Activated naive CD8-positive, alpha-beta T cell treated with anti-CD3 and anti-CD28 coated beads, Interleukin-2, amount 10 ng/mL, durations not matched to agents 7 days and 5 days (primary cell): ENCODE data around the gene HIGD1A. TPM values are rescaled to one million over a fixed set of nuclear protein-coding genes. Genes with fewer than 3 reads are reported as not detected.
A peak's percentile ranks its signal among the peaks of the same experiment; 100 is the strongest.

ENCODE experiments used
- ATAC-seq: fragments of 150-1000 bp; cut with Tn5 transposase; one replicate; pipeline ENCODE4 v1.10.0; 2021; ENCODE audit warnings: low read depth, moderate library complexity
- POLR2A ChIA-PET: fragments of 350-600 bp; sonication (Branson Sonifier 250); formaldehyde crosslinking; loops from one replicate; lab custom pipeline; 2021; ENCODE audit warnings: antibody characterized with exemption; lab: Charles Lee
- DNase-seq: peaks from one replicate; pipeline ENCODE4 v3.0.0; 2021
- H3K27ac Mint-ChIP-seq: one replicate; pipeline ENCODE4 v1.8.0; 2022; ENCODE audit warnings: mild to moderate bottlenecking, mixed read lengths
- H3K27me3 Mint-ChIP-seq: one replicate; pipeline ENCODE4 v1.8.0; 2022; ENCODE audit warnings: mild to moderate bottlenecking, moderate library complexity, mixed read lengths
- H3K36me3 Mint-ChIP-seq: one replicate; pipeline ENCODE4 v1.8.0; 2021; ENCODE audit warnings: mild to moderate bottlenecking, mixed read lengths
- H3K4me1 Mint-ChIP-seq: one replicate; pipeline ENCODE4 v1.8.0; 2021; ENCODE audit warnings: mixed read lengths
- H3K4me3 Mint-ChIP-seq: one replicate; pipeline ENCODE4 v1.8.0; 2022; ENCODE audit warnings: mild to moderate bottlenecking, moderate library complexity, mixed read lengths
- H3K9me3 Mint-ChIP-seq: one replicate; pipeline ENCODE4 v1.8.0; 2021; ENCODE audit warnings: mixed read lengths
- total RNA-seq, 2 experiments: library from RNA; stranded (reverse); gene quantifications; one replicate each; pipeline ENCODE4 v1.2.3, GENCODE V29; 2021

The HIGD1A gene
- total RNA-seq, 2 experiments from 2014 or later = 40.3 to 44.5 TPM

DNA sequence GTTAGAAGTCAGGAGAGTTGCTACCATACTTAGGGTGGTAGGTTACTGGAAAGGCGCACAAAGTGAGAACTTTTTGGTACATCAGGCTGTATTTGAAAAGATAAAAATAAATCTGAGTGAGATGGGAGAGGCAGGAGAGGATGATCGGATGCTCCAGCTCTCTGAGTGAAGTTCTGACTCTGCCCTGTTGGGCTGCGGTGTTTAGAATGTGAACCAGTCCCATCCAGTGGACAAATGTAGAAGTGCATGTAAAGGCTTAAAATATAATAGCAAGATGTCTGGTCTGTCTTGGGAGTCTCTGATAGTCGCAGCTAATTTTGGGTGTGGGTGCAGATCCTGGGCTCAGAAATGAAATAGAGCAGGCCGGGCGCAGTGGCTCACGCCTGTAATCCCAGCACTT, 35.3 kb upstream of the HIGD1A start:
- Mint-ChIP-seq H3K27me3 (peaks cover 3% of the 10 kb centered on the region), H3K4me1 (peaks cover 7% of the 10 kb centered on the region), H3K4me3 (no peak overlapping the region), H3K9me3 (no peaks in the 10 kb centered on the region), H3K27ac (no peak overlapping the region), H3K36me3 (no peaks in the 10 kb centered on the region)
- DNase-seq = no peak
- POLR2A ChIA-PET = no interaction called here
- ATAC-seq = peak; percentile 94

DNA sequence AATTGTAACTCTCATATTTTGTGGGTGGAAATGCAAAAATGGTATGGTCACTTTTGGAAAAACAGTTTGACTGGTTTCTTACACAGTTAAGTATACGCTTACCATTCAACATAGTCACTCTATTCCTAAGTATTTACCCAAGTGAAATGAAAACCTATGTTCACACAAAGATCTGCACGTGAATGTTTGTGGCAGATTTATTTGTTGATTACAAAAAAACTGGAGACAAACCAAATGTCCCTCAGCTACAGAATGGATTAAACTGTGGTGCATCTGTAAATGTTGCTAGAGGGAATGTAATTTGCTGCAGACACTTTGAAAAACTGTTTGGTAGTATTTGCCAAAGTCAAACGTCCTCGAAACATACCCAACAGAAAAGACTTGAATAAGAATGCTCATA, 34.3 kb upstream of the HIGD1A start:
- Mint-ChIP-seq H3K27me3 (peaks cover 3% of the 10 kb centered on the region), H3K36me3 (no peaks in the 10 kb centered on the region), H3K9me3 (no peaks in the 10 kb centered on the region), H3K27ac (no peak overlapping the region), H3K4me3 (no peak overlapping the region), H3K4me1 (peaks cover 4% of the 10 kb centered on the region)
- POLR2A ChIA-PET = no interaction called here
- no peak for DNase-seq
- ATAC-seq = no peak

DNA sequence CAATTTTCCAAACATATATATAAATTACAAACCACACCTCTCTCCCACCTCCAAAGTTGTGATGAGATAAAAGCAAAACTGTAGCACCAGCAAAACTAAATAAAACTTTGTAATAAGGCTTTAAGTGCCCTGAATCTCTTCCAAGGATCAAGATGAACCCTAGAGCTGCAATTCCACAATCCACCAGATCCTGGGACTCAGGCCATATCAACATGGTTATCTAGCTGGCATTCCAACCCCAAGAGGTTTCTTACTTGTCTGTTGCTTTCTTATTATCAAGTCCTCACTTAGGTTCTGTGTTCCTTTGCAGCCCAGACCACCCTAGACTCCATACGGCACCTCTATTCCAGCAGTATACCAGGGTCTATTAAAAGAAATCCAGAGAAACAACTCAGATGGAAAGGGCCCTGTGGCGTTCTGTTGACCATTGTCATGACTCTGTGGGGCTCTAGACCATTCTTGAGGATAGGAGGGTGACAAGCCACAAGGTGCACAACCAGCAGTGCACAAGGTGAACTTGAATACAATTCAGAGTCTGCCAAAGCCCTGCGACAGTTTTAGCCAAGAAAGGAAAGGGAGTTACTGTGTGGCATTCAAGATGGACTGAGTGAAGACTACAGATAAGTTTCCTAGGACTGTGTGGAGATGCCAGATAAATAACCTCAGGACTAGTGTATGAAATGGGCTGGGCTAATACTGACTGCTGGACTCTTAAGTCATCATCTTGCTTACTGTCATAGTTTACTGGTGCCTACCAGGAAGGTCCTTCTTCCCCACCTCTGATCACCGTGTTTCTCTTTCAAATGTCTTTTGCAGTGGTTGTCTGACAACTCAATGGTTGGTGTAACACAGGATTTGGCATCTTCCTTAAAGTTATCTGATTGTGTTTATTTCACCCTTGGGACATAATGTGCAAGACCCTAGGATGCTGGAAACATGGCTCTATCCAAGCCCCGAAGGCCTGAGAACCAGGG, 32.1 kb upstream of the HIGD1A start:
- H3K4me1 Mint-ChIP-seq = peaks cover 7% of the 10 kb centered on the region

DNA sequence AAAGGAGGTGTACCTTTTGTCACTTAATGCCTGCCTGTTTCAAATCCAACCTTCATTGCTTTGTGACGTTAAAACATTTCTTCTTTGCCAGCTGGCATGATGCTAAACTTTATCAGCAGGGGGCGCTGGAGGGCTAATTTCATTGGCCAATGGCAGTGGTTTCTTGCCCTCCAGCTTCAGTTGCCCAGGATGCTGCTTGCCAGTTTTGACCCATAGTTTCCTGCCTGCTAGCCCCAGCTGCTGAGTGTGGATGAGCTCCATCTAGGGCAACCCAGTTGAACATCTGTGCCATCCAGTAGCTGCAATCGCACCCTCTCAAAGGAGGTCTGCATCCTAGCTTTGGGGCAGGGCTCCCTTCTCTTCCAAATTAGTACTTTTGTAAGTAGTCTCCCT, 27.0 kb upstream of the HIGD1A start:
- Mint-ChIP-seq H3K36me3 (no peaks in the 10 kb centered on the region), H3K27me3 (peaks cover 15% of the 10 kb centered on the region), H3K9me3 (no peaks in the 10 kb centered on the region), H3K4me3 (no peak overlapping the region), H3K27ac (no peak overlapping the region), H3K4me1 (peaks cover 6% of the 10 kb centered on the region)
- ATAC-seq (peak; percentile 78), DNase-seq (peak; percentile 77)
- POLR2A ChIA-PET = interaction anchor here (1.1 kb wide), 2 partner anchors 27 to 50 kb away, joined by 3 to 5 read pairs; partner anchors contain the start of gene HIGD1A

More for the DNA sequence above, 32.1 kb upstream of the HIGD1A start:
- H3K9me3 Mint-ChIP-seq = no peaks in the 10 kb centered on the region
- H3K4me3 Mint-ChIP-seq = no peak overlapping the region
- DNase-seq (no peak), ATAC-seq (no peak)
- peaks cover 3% of the 10 kb centered on the region for H3K27me3 Mint-ChIP-seq
- POLR2A ChIA-PET = no interaction called here
- H3K36me3 Mint-ChIP-seq = no peaks in the 10 kb centered on the region
- H3K27ac Mint-ChIP-seq = no peak overlapping the region

DNA sequence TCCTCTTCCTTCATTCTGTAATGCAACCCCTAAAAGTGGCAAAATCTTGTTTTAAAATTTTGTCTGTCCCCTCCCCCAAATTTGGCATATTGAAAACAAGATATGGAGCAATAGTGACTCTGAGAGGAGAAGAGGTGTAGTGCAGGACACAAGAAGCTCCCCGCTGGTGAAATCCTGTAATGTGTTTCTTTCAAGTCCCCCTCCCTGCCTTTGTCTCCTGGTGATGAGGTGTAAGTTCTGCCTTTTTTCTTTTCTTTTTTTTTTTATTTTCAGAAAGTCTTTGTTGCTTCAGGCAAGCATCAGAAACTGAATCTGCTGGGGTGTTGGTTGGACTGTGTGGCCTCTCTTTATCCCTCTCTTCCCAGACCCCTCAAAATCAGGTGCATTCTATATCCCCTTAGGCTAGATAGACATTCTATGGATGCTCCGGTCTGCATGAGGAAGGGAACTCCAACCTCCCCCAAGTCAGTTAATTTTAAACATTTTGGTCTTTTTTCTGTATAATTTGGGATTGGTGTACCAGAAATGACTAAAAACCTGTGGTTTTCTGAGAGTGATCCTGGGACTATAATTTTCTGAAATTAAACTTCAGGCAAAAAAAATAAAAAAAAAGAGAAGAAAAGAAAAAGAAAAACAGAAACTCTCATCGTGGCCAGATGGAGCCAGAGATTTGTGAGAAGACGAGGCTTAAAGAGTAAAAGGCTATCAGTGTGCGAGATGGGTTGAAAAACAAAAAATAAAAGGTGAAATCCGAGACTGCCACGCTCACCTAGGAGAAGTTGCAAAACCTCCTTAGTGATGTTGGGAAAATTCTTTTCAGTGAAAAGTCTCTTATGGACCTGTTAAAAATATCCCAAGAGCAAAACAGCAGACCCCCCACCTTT, 26.4 kb upstream of the HIGD1A start:
- H3K4me3 Mint-ChIP-seq = no peak overlapping the region
- peaks cover 6% of the 10 kb centered on the region for H3K4me1 Mint-ChIP-seq
- POLR2A ChIA-PET = interaction anchor here (1.1 kb wide), 2 partner anchors 26 to 50 kb away, joined by 3 to 5 read pairs; partner anchors contain the start of gene HIGD1A
- DNase-seq (no peak), ATAC-seq (no peak)
- no peaks in the 10 kb centered on the region for H3K36me3 Mint-ChIP-seq
- peaks cover 21% of the 10 kb centered on the region for H3K27me3 Mint-ChIP-seq
- no peaks in the 10 kb centered on the region for H3K9me3 Mint-ChIP-seq
- H3K27ac Mint-ChIP-seq = no peak overlapping the region

DNA sequence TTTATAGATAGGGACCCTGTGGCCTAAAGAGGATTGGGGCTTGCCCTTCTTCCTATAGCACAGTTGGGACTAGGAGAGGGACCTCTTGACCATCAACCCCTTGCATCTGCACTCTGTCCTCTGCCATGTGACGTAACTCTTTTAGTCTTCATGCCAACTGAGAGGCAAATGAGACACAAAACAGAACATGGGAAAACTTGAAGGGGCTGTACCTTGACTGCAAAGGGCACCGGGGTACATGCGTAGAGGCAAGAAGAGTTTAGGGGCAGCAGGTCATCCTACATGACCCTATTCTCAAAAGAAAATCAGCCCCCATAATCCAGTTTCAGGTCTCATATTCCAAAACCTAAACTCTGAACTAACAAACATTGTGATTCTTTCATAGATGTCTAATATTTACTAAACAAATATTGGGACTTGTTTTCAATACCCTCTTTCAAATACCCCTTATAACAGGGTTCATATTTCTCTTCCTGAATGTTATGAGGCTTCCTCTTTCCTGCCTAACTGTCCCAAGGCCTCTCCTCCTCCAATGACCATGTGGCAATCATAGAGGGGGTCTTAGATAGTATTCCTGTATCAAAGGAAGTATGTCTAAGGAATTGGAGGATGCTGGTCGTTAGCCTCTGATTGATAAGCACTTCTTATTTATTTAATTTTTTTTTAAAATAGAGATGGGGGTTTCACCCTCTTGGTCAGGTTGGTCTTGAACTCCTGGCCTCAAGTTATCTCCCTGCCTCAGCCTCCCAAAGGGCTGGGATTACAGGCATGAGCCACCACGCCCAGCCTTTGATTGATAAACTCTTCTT, 25.5 kb upstream of the HIGD1A start:
- Mint-ChIP-seq H3K4me1 (peaks cover 6% of the 10 kb centered on the region), H3K27ac (no peak overlapping the region), H3K9me3 (no peaks in the 10 kb centered on the region), H3K27me3 (peaks cover 26% of the 10 kb centered on the region), H3K4me3 (no peak overlapping the region), H3K36me3 (no peaks in the 10 kb centered on the region)
- ATAC-seq = no peak
- no peak for DNase-seq
- POLR2A ChIA-PET = no interaction called here

DNA sequence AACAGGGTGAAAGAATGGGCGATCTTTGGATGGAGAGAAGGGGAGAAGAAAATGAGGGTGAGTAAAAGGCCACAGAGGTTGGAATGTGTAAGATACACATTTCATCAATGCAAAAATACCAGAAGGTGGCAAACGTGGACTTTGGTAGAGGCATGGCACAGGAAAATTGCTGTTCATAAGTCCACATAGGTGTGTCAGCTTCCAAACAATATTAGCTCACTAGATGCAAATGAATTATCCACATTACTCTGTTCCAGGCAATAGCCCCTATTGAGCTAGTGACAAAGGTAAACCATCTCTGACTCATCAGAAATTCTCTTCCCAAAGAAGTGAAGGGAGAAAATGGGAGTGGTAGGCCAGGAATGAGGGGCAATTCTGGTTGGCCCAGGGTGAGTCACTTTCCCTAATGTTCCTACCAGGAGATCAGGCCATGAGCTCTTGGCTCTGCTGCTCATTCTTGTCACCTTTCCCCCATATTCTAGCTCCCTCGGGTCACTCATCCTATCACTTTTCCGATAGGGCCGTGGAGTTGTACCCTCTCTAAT, 24.9 kb upstream of the HIGD1A start:
- POLR2A ChIA-PET = no interaction called here
- Mint-ChIP-seq H3K4me1 (peaks cover 6% of the 10 kb centered on the region), H3K9me3 (no peaks in the 10 kb centered on the region), H3K36me3 (no peaks in the 10 kb centered on the region), H3K27me3 (peaks cover 26% of the 10 kb centered on the region), H3K4me3 (no peak overlapping the region), H3K27ac (no peak overlapping the region)
- ATAC-seq (no peak), DNase-seq (no peak)

DNA sequence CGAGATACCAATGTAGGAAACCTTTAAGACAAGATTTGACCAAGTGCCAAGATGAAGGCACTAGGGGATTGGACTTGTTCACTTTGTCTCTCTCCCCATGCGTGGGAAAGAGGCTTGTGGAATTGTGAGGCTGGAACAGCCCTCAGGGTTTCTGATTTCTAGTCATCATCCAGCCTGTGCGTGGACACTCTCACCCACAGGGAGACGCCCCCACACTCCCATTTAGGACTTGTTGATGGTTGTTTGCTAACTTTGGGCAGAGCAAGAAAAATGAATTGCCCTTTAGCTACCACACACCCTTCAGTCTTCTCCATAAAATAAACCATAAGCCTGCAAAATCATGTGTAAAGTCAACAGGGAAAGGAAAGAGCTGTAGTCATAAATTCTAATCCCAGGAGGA, 23.4 kb upstream of the HIGD1A start:
- H3K27me3 Mint-ChIP-seq = peaks cover 26% of the 10 kb centered on the region
- POLR2A ChIA-PET = interaction anchor here (0.6 kb wide), 1 partner anchor 54 kb away, joined by 3 read pairs; no protein-coding TSS in a partner anchor
- H3K9me3 Mint-ChIP-seq = no peaks in the 10 kb centered on the region
- H3K36me3 Mint-ChIP-seq = no peaks in the 10 kb centered on the region
- no peak for DNase-seq
- no peak for ATAC-seq
- no peak overlapping the region for H3K27ac Mint-ChIP-seq
- H3K4me1 Mint-ChIP-seq = peaks cover 14% of the 10 kb centered on the region
- H3K4me3 Mint-ChIP-seq = no peak overlapping the region

DNA sequence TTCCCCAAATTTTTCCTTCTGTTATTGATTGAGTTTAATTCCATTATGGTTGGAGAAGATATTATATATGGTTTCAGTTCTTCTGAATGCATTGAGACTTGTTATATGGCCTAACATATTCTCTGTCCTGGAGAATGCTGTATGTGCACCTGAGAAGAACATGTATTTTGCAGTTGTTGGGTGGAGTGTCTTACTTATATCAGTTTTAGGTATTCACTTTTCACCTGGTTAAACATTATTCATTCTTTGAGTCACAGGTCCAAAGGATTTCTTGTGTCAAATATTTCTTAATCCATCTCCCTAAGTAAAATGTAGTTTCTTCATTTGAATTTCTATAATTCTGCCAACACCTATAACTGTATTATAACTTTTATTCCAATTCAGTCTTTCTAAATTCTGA, 22.7 kb upstream of the HIGD1A start:
- POLR2A ChIA-PET = no interaction called here
- no peak overlapping the region for H3K4me3 Mint-ChIP-seq
- H3K36me3 Mint-ChIP-seq = no peaks in the 10 kb centered on the region
- H3K9me3 Mint-ChIP-seq = no peaks in the 10 kb centered on the region
- peaks cover 26% of the 10 kb centered on the region for H3K27me3 Mint-ChIP-seq
- ATAC-seq = no peak
- no peak for DNase-seq
- H3K27ac Mint-ChIP-seq = no peak overlapping the region
- H3K4me1 Mint-ChIP-seq = peaks cover 14% of the 10 kb centered on the region

DNA sequence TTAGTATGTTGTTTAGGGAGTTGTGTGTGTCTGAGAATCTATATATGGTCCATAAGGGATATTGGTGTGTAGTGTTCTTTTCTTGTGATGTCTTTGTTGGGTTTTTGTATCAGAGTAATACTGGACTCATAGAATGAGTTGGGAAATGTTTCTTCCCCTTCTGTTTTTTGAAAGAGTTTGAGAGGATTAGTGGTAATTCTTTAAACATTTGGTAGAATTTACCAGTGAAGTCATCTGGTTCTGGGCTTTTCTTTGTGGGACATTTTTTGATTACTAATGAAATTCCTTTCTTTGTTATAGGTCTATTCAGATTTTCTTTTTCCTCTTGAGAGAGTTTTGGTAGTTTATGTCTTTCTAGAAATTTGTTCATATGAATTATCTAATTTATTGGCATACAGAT, 21.9 kb upstream of the HIGD1A start:
- DNase-seq = no peak
- peaks cover 8% of the 10 kb centered on the region for H3K4me1 Mint-ChIP-seq
- H3K27me3 Mint-ChIP-seq = peaks cover 26% of the 10 kb centered on the region
- no peak for ATAC-seq
- H3K4me3 Mint-ChIP-seq = no peak overlapping the region
- no peaks in the 10 kb centered on the region for H3K36me3 Mint-ChIP-seq
- H3K27ac Mint-ChIP-seq = no peak overlapping the region
- no peaks in the 10 kb centered on the region for H3K9me3 Mint-ChIP-seq
- POLR2A ChIA-PET = no interaction called here

DNA sequence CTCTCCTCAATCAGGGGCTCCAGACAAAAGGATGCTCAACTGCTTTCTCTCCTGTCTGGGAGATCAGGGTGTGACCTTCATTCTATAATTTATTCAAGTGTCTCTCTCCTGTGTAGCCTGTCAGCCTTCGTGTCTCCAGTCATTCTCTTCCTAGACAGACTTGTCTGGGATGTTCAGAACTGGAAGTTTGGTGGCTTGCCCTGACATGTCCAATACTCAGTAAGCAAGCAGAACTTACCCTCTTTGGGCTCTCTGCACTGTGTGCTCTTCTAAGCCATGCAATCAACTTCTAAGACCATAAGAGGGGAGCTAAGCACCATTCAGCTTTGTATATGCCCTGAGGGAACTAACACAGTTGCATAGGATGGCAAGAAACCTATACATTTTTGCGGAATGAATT, 19.1 kb upstream of the HIGD1A start:
- H3K27me3 Mint-ChIP-seq = peaks cover 19% of the 10 kb centered on the region
- no peak for DNase-seq
- no peak for ATAC-seq
- peaks cover 7% of the 10 kb centered on the region for H3K4me1 Mint-ChIP-seq
- POLR2A ChIA-PET = no interaction called here
- no peaks in the 10 kb centered on the region for H3K36me3 Mint-ChIP-seq
- no peak overlapping the region for H3K27ac Mint-ChIP-seq
- no peak overlapping the region for H3K4me3 Mint-ChIP-seq
- no peaks in the 10 kb centered on the region for H3K9me3 Mint-ChIP-seq

DNA sequence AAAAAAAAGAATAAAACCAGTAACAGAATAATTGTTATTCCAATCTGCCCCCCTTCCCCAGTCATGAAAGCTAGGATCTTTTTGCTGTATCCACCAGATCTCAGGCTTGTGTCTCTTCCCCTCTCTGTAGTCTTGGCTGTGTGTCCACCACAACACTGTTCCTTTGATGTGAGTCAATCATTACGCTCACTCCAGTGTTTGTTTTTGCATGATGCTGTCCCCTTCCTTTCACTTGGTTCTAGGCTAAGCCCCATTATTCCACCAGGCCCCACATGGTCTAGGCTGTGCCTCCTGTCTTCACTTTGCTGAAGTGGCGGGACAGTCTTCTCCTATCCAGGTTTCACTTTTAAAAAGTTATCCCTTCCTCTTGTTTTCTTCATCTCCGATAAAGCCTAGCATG, 18.5 kb upstream of the HIGD1A start:
- Mint-ChIP-seq H3K36me3 (no peaks in the 10 kb centered on the region), H3K4me1 (peaks cover 7% of the 10 kb centered on the region), H3K9me3 (no peaks in the 10 kb centered on the region), H3K27me3 (peaks cover 16% of the 10 kb centered on the region), H3K27ac (peak overlapping the region; percentile 31), H3K4me3 (no peak overlapping the region)
- DNase-seq (no peak), ATAC-seq (no peak)
- POLR2A ChIA-PET = interaction anchor here (0.6 kb wide), 1 partner anchor 129 kb away, joined by 3 read pairs; no protein-coding TSS in a partner anchor
